Endodermal cell (in vitro differentiated cells): Measurements from ENCODE around the gene PTH2. TPM values are rescaled to one million over a fixed set of nuclear protein-coding genes. Genes with fewer than 3 reads are reported as not detected.

Experiments
- DNase-seq: peaks from one replicate; pipeline ENCODE4 v3.0.0-alpha.2; 2017
- H3K27ac ChIP-seq: 2 replicates; pipeline ENCODE4 v1.5.1; 2013; ENCODE audit warnings: mild to moderate bottlenecking, low read depth, low read length, moderate library complexity
- H3K27me3 ChIP-seq: 2 replicates; pipeline ENCODE4 v1.6.1; 2013; ENCODE audit warnings: mild to moderate bottlenecking, low read length, moderate library complexity; ENCODE audit not compliant: insufficient read depth, control insufficient read depth, poor library complexity, severe bottlenecking
- H3K36me3 ChIP-seq: 2 replicates; pipeline ENCODE4 v1.7.0; 2013; ENCODE audit warnings: mild to moderate bottlenecking, low read length, moderate library complexity; ENCODE audit not compliant: control insufficient read depth, insufficient read depth
- H3K4me1 ChIP-seq: one replicate; pipeline ENCODE4 v1.7.0; 2013; ENCODE audit warnings: low read length; ENCODE audit not compliant: control insufficient read depth, insufficient read depth
- H3K4me3 ChIP-seq: 2 replicates; pipeline ENCODE4 v1.5.1; 2013; ENCODE audit warnings: mild to moderate bottlenecking, low read length, moderate library complexity
- H3K9ac ChIP-seq: 2 replicates; pipeline ENCODE4 v1.6.1; 2013; ENCODE audit warnings: mild to moderate bottlenecking, low read length, moderate library complexity; ENCODE audit not compliant: poor library complexity, severe bottlenecking; ENCODE audit errors: extremely low read depth
- H3K9me3 ChIP-seq: 2 replicates; pipeline ENCODE4 v1.6.1; 2013; ENCODE audit warnings: mild to moderate bottlenecking, low read length, moderate library complexity; ENCODE audit not compliant: control insufficient read depth
- H3K27ac Mint-ChIP-seq: 2 replicates; pipeline ENCODE4 v1.8.0; 2020; ENCODE audit warnings: mixed read lengths
- H3K27me3 Mint-ChIP-seq: 2 replicates; pipeline ENCODE4 v1.8.0; 2021; ENCODE audit warnings: mild to moderate bottlenecking, mixed read lengths; ENCODE audit not compliant: insufficient read depth
- H3K36me3 Mint-ChIP-seq: 2 replicates; pipeline ENCODE4 v1.8.0; 2020; ENCODE audit warnings: low read depth, mixed read lengths
- H3K4me1 Mint-ChIP-seq: 2 replicates; pipeline ENCODE4 v1.8.0; 2020; ENCODE audit warnings: mixed read lengths
- H3K4me3 Mint-ChIP-seq: 2 replicates; pipeline ENCODE4 v1.8.0; 2020; ENCODE audit warnings: mild to moderate bottlenecking, moderate library complexity, mixed read lengths
- H3K9me3 Mint-ChIP-seq: 2 replicates; pipeline ENCODE4 v1.8.0; 2020; ENCODE audit warnings: mild to moderate bottlenecking, mixed read lengths
- WGBS, 2 experiments: methylation state at CpG; one replicate each; pipeline versions ENCODE4 v1.1.5 to v1.1.7; 2013; ENCODE audit warnings: missing lambda C conversion rate in 2 of 2, mixed read lengths in 1 of 2; ENCODE audit not compliant: insufficient coverage in 1 of 2, insufficient read length in 1 of 2; 5-methylcytosine and 5-hydroxymethylcytosine counted together
- total RNA-seq, 2 donors: library from RNA; stranded (reverse); fragmentation: NEBNext Ultra II Directional in 1 of 2; extraction: Animal tissue kit (Norgen Biotek cat#: 25700) in 1 of 2; gene quantifications; 2 replicates in 1 of 2; 3 replicates in 1 of 2; pipeline ENCODE4 v1.2.1, GENCODE V29; 2021
- TF ChIP-seq, protein P1 (sequence below): fragments of 200-600 bp; sonication (generic); conservative IDR thresholded peaks from 2 replicates; pipeline ENCODE4 v1.5.0; 2021; ENCODE audit warnings: antibody characterized with exemption, mild to moderate bottlenecking

Gene PTH2
- total RNA-seq, 2 donors from 2014 or later, result not detected

DNA sequence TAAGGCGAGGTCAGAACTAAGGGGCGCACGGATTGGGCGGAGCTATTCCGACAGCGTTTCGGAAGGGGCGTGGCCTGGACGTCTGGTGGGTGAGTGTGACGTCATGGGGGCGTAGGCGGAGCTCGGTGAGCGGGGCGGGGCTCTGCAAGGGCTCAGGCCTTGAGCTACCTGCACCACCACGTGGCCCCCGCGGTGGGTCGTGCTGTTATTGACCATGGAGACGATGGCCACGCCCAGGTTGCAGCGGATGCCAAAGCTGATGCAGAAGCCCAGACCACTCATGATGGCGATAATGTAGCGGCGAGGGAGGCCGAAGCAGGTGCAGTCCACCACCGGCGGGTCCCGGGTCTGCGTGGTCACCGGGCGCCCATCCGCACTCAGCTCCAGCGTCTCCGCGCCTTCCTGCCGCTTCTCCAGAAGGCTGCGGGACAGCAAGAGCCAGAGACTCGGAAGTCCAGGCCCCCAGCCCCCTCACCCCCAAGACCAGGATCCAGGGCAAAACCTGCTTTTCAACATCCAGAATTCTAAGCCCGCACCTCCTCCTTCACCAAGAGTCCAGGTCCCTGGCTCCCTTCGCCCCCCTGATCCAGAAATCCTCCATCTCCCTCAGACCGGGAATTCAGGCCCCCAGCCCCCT lies 13.3 kb upstream of the PTH2 start:
- no peak overlapping the region for H3K4me3 ChIP-seq
- Mint-ChIP-seq H3K9me3 (peaks cover 14% of the 10 kb centered on the region), H3K4me3 (no peak overlapping the region), H3K4me1 (no peaks in the 10 kb centered on the region), H3K27me3 (peaks cover 97% of the 10 kb centered on the region), H3K36me3 (peaks cover 4% of the 10 kb centered on the region), H3K27ac (no peak overlapping the region)
- H3K4me1 ChIP-seq, result no peaks in the 10 kb centered on the region
- no peak overlapping the region for H3K9ac ChIP-seq
- H3K9me3 ChIP-seq, result no peaks in the 10 kb centered on the region
- peak; percentile 94 for DNase-seq
- H3K27me3 ChIP-seq, result peaks cover 100% of the 10 kb centered on the region
- H3K27ac ChIP-seq, result no peak overlapping the region
- H3K36me3 ChIP-seq, result no peaks in the 10 kb centered on the region
- TF ChIP-seq, protein P1, sequence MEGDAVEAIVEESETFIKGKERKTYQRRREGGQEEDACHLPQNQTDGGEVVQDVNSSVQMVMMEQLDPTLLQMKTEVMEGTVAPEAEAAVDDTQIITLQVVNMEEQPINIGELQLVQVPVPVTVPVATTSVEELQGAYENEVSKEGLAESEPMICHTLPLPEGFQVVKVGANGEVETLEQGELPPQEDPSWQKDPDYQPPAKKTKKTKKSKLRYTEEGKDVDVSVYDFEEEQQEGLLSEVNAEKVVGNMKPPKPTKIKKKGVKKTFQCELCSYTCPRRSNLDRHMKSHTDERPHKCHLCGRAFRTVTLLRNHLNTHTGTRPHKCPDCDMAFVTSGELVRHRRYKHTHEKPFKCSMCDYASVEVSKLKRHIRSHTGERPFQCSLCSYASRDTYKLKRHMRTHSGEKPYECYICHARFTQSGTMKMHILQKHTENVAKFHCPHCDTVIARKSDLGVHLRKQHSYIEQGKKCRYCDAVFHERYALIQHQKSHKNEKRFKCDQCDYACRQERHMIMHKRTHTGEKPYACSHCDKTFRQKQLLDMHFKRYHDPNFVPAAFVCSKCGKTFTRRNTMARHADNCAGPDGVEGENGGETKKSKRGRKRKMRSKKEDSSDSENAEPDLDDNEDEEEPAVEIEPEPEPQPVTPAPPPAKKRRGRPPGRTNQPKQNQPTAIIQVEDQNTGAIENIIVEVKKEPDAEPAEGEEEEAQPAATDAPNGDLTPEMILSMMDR, result no peak
- WGBS, 2 experiments, result 57 to 64% methylated on average over 21 to 42 of the region's 42 CpGs

DNA sequence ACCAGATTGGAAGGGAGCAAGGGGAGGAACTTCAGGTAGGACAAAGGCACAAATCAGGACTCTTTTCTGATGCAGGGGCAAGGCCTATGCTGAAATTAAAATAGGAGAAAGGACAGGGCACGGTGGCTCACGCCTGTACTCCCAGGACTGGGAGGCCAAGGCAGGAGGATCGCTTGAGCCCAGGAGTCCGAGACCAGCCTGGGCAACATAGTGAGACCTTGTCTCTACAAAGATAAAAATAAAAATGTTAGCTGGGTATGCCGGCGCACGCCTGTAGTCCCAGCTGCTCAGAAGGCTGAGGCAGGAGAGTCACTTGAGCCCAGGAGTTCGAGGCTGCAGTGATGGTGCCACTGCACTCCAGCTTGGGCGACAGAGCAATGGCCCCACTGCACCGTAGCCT lies 12.4 kb upstream of the PTH2 start:
- Mint-ChIP-seq H3K4me1 (no peaks in the 10 kb centered on the region), H3K9me3 (peaks cover 19% of the 10 kb centered on the region), H3K27ac (no peak overlapping the region), H3K36me3 (peaks cover 4% of the 10 kb centered on the region), H3K4me3 (no peak overlapping the region), H3K27me3 (peaks cover 99% of the 10 kb centered on the region)
- 91 to 93% methylated on average over 9 to 10 of the region's 10 CpGs for WGBS, 2 experiments
- Histone ChIP-seq H3K9ac (no peak overlapping the region), H3K36me3 (no peaks in the 10 kb centered on the region), H3K9me3 (no peaks in the 10 kb centered on the region), H3K27ac (no peak overlapping the region), H3K27me3 (peaks cover 100% of the 10 kb centered on the region), H3K4me1 (no peaks in the 10 kb centered on the region), H3K4me3 (no peak overlapping the region)
- DNase-seq, result no peak
- TF ChIP-seq, protein P1, result no peak

DNA sequence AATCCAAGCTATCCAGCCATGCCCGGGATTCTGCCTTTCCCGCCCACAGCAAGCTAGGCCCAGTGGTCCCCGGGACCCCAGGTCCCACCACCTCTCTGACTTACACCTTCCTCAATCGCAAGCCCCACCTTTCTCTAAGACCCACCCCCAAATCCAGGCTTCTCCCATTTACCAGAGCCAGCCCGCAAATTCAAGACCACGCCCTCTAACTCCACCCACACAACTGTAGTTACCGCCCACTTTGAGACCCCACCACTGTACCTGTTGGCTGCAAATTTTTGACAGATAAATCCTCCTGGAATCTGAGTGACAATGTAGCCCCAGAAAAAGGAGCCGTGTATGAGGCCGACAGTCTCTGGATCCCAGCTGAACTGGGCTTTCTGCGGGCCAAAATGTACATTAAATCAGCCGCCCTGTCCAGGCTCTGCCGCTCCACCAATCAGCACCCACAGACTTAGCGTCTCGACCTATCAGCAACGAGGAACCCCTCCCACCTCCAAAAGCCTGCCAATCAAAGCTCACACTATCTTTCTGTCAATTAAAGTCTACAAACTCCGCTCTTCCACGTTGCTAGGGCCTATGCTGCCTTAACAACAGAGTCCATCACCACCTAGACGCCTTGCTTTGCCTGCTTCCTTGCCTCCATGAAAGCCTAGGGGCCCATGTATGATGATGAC lies 11.8 kb upstream of the PTH2 start:
- Mint-ChIP-seq H3K27ac (no peak overlapping the region), H3K36me3 (peaks cover 4% of the 10 kb centered on the region), H3K27me3 (peaks cover 99% of the 10 kb centered on the region), H3K9me3 (peaks cover 19% of the 10 kb centered on the region), H3K4me1 (no peaks in the 10 kb centered on the region), H3K4me3 (no peak overlapping the region)
- 88 to 90% methylated on average over 18 of the region's 18 CpGs for WGBS, 2 experiments
- H3K9ac ChIP-seq, result no peak overlapping the region
- no peak overlapping the region for H3K4me3 ChIP-seq
- DNase-seq, result no peak
- H3K36me3 ChIP-seq, result no peaks in the 10 kb centered on the region
- TF ChIP-seq, protein P1, result no peak
- no peaks in the 10 kb centered on the region for H3K4me1 ChIP-seq
- H3K27ac ChIP-seq, result no peak overlapping the region
- peaks cover 100% of the 10 kb centered on the region for H3K27me3 ChIP-seq
- H3K9me3 ChIP-seq, result no peaks in the 10 kb centered on the region
